ENCODE results near the gene USP31.

The USP31 gene

GRCh38 chr16:23149993-23150364, 727 bp upstream of the USP31 start:
- peaks cover 11% of the 10 kb centered on the region for H4K20me1 ChIP-seq (ENCODE audit: insufficient read depth, low read length)
- H3K9me3 ChIP-seq (ENCODE audit: insufficient read depth, low read length, severe bottlenecking): no peaks in the 10 kb centered on the region
- H3K9ac ChIP-seq (ENCODE audit: low read depth, low read length): peak overlapping the region; percentile 60

GRCh38 chr16:23148513-23149266, 562 bp downstream of the USP31 start:
- Histone ChIP-seq H3K79me2 (ENCODE audit: insufficient read depth, low read length) (peaks cover 41% of the 10 kb centered on the region), H3K9me3 (ENCODE audit: insufficient read depth, low read length, severe bottlenecking) (no peaks in the 10 kb centered on the region), H3K4me2 (ENCODE audit: insufficient read depth, low read length) (peak overlapping the region; percentile 80), H3K4me1 (ENCODE audit: insufficient read depth, low read length) (peaks cover 40% of the 10 kb centered on the region), H2AFZ (ENCODE audit: low read depth, low read length) (peak overlapping the region; percentile 57; the same call in 1 of the 2 replicates), H4K20me1 (ENCODE audit: insufficient read depth, low read length) (peaks cover 17% of the 10 kb centered on the region), H3K4me3 (ENCODE audit: low read depth in 1 of 2, low read length in 2 of 2) (peak overlapping the region; percentile 13 to 70; a peak in 3 of 4 replicates), H3K9ac (ENCODE audit: low read depth, low read length) (peak overlapping the region; percentile 60), H3K36me3 (ENCODE audit: insufficient read depth, low read length) (no peaks in the 10 kb centered on the region), H3K27me3 (ENCODE audit: insufficient read depth, low read length, poor library complexity) (no peaks in the 10 kb centered on the region), H3K27ac (ENCODE audit: low read length) (no peak overlapping the region)
- no peak for ATAC-seq (ENCODE audit: insufficient read depth, low read depth)
- TF ChIP-seq CTCF (IDR thresholded peaks at IDR 0.05; ENCODE audit: borderline replicate concordance, extremely low read depth, low read length, poor library complexity, severe bottlenecking): no peak
- TF ChIP-seq EZH2 (IDR thresholded peaks at IDR 0.05; ENCODE audit: borderline replicate concordance, low read depth, low read length, severe bottlenecking): no peak
- peak; percentile 40 for DNase-seq

More at GRCh38 chr16:23149993-23150364, 727 bp upstream of the USP31 start:
- Histone ChIP-seq H3K4me3 (ENCODE audit: low read depth in 1 of 2, low read length in 2 of 2) (peak overlapping the region; percentile 18 to 70; a peak in 3 of 4 replicates), H3K4me2 (ENCODE audit: insufficient read depth, low read length) (peak overlapping the region; percentile 82), H3K79me2 (ENCODE audit: insufficient read depth, low read length) (peaks cover 30% of the 10 kb centered on the region), H3K27me3 (ENCODE audit: insufficient read depth, low read length, poor library complexity) (no peaks in the 10 kb centered on the region), H3K4me1 (ENCODE audit: insufficient read depth, low read length) (peaks cover 36% of the 10 kb centered on the region), H3K36me3 (ENCODE audit: insufficient read depth, low read length) (no peaks in the 10 kb centered on the region), H2AFZ (ENCODE audit: low read depth, low read length) (peak overlapping the region; percentile 97), H3K27ac (ENCODE audit: low read length) (no peak overlapping the region; the same call in 1 of the 2 replicates)
- DNase-seq (no peak), ATAC-seq (ENCODE audit: insufficient read depth, low read depth) (no peak)
- TF ChIP-seq CTCF (IDR thresholded peaks at IDR 0.05; ENCODE audit: borderline replicate concordance, extremely low read depth, low read length, poor library complexity, severe bottlenecking): no peak
- TF ChIP-seq EZH2 (IDR thresholded peaks at IDR 0.05; ENCODE audit: borderline replicate concordance, low read depth, low read length, severe bottlenecking): no peak

- TF ChIP-seq CTCF (IDR thresholded peaks at IDR 0.05; ENCODE audit: borderline replicate concordance, extremely low read depth, low read length, poor library complexity, severe bottlenecking) (no peak), EZH2 (IDR thresholded peaks at IDR 0.05; ENCODE audit: borderline replicate concordance, low read depth, low read length, severe bottlenecking) (no peak)
- H3K9ac ChIP-seq (ENCODE audit: low read depth, low read length): peak overlapping the region; percentile 60
- peaks cover 23% of the 10 kb centered on the region for H4K20me1 ChIP-seq (ENCODE audit: insufficient read depth, low read length)
- no peaks in the 10 kb centered on the region for H3K9me3 ChIP-seq (ENCODE audit: insufficient read depth, low read length, severe bottlenecking)
- peak overlapping the region; percentile 80 for H3K4me2 ChIP-seq (ENCODE audit: insufficient read depth, low read length)
- H3K27ac ChIP-seq (ENCODE audit: low read length): no peak overlapping the region
- H3K4me1 ChIP-seq (ENCODE audit: insufficient read depth, low read length): peaks cover 40% of the 10 kb centered on the region
- H3K79me2 ChIP-seq (ENCODE audit: insufficient read depth, low read length): peaks cover 46% of the 10 kb centered on the region
- DNase-seq: no peak
- no peak for ATAC-seq (ENCODE audit: insufficient read depth, low read depth)
- H3K27me3 ChIP-seq (ENCODE audit: insufficient read depth, low read length, poor library complexity): no peaks in the 10 kb centered on the region
- H3K36me3 ChIP-seq (ENCODE audit: insufficient read depth, low read length): no peaks in the 10 kb centered on the region
- peak overlapping the region; percentile 13 to 70; a peak in 3 of 4 replicates for H3K4me3 ChIP-seq (ENCODE audit: low read depth in 1 of 2, low read length in 2 of 2)
- peak overlapping the region; percentile 57; the same call in 1 of the 2 replicates for H2AFZ ChIP-seq (ENCODE audit: low read depth, low read length)
Observed at GRCh38 chr16:23148166-23148512, 1.1 kb downstream of the USP31 start.
